Activated T-cell treated with anti-CD3 and anti-CD28 coated beads, Interleukin-2, amount 50 U/mL, for 4 hours (primary cell): Measurements from ENCODE around the gene INCENP. TPM values are rescaled to one million over a fixed set of nuclear protein-coding genes. Genes with fewer than 3 reads are reported as not detected.

Source experiments
- ATAC-seq, 2 donors: fragments of 200-7000 bp; cut with Tn5 transposase; one replicate each; pipeline ENCODE4 v1.10.0; 2021
- DNase-seq: peaks from one replicate; pipeline ENCODE4 v3.0.0-alpha.2; 2020
- H3K27me3 Mint-ChIP-seq: one replicate; pipeline ENCODE4 v1.8.0; 2021; ENCODE audit warnings: low read depth, mixed read lengths
- H3K36me3 Mint-ChIP-seq: one replicate; pipeline ENCODE4 v1.8.0; 2022; ENCODE audit warnings: mixed read lengths; ENCODE audit not compliant: insufficient read depth
- H3K4me1 Mint-ChIP-seq: one replicate; pipeline ENCODE4 v1.8.0; 2021; ENCODE audit warnings: low read depth, mixed read lengths
- H3K4me3 Mint-ChIP-seq: one replicate; pipeline ENCODE4 v1.8.0; 2021; ENCODE audit warnings: mild to moderate bottlenecking, moderate library complexity, mixed read lengths
- H3K9me3 Mint-ChIP-seq: one replicate; pipeline ENCODE4 v1.8.0; 2021; ENCODE audit warnings: mixed read lengths
- total RNA-seq, 3 donors: library from RNA; stranded (reverse); gene quantifications; one replicate each; pipeline ENCODE4 v1.2.1, GENCODE V29; 2021

Gene INCENP
- total RNA-seq, 3 donors from 2014 or later, result 29.9 to 36.3 (median 32.8) TPM

GRCh38 chr11:62108971-62109404 is 14.8 kb upstream of the INCENP start:
- Mint-ChIP-seq H3K4me3 (no peak overlapping the region), H3K27me3 (peaks cover 8% of the 10 kb centered on the region), H3K9me3 (no peaks in the 10 kb centered on the region), H3K4me1 (peaks cover 14% of the 10 kb centered on the region), H3K36me3 (no peaks in the 10 kb centered on the region)
- ATAC-seq (no peak), DNase-seq (no peak)

GRCh38 chr11:62115085-62115694 is 8.6 kb upstream of the INCENP start:
- peaks cover 6% of the 10 kb centered on the region for H3K9me3 Mint-ChIP-seq
- H3K4me3 Mint-ChIP-seq, result no peak overlapping the region
- peaks cover 3% of the 10 kb centered on the region for H3K27me3 Mint-ChIP-seq
- DNase-seq, result no peak
- H3K4me1 Mint-ChIP-seq, result no peaks in the 10 kb centered on the region
- no peaks in the 10 kb centered on the region for H3K36me3 Mint-ChIP-seq
- no peak for ATAC-seq

- H3K36me3 Mint-ChIP-seq, result no peaks in the 10 kb centered on the region
- no peak for ATAC-seq
- DNase-seq, result no peak
- H3K27me3 Mint-ChIP-seq, result peaks cover under 1% of the 10 kb centered on the region
- no peaks in the 10 kb centered on the region for H3K4me1 Mint-ChIP-seq
- no peak overlapping the region for H3K4me3 Mint-ChIP-seq
- H3K9me3 Mint-ChIP-seq, result peaks cover 6% of the 10 kb centered on the region
Observed at GRCh38 chr11:62116451-62116850, 7.4 kb upstream of the INCENP start.

GRCh38 chr11:62119569-62119968 is 4.2 kb upstream of the INCENP start:
- no peak for DNase-seq
- no peaks in the 10 kb centered on the region for H3K36me3 Mint-ChIP-seq
- no peak for ATAC-seq
- H3K9me3 Mint-ChIP-seq, result peaks cover 6% of the 10 kb centered on the region
- no peak overlapping the region for H3K4me3 Mint-ChIP-seq
- peaks cover 6% of the 10 kb centered on the region for H3K4me1 Mint-ChIP-seq
- H3K27me3 Mint-ChIP-seq, result peaks cover 4% of the 10 kb centered on the region

GRCh38 chr11:62120001-62120400 is 3.8 kb upstream of the INCENP start:
- no peaks in the 10 kb centered on the region for H3K36me3 Mint-ChIP-seq
- no peak overlapping the region for H3K4me3 Mint-ChIP-seq
- H3K27me3 Mint-ChIP-seq, result peaks cover 4% of the 10 kb centered on the region
- DNase-seq (no peak), ATAC-seq (no peak)
- H3K9me3 Mint-ChIP-seq, result peaks cover 6% of the 10 kb centered on the region
- peaks cover 10% of the 10 kb centered on the region for H3K4me1 Mint-ChIP-seq

GRCh38 chr11:62120431-62120830 is 3.4 kb upstream of the INCENP start:
- Mint-ChIP-seq H3K27me3 (peaks cover 4% of the 10 kb centered on the region), H3K4me3 (no peak overlapping the region), H3K36me3 (no peaks in the 10 kb centered on the region), H3K9me3 (peaks cover 6% of the 10 kb centered on the region), H3K4me1 (peaks cover 15% of the 10 kb centered on the region)
- ATAC-seq (no peak), DNase-seq (no peak)

- ATAC-seq (no peak), DNase-seq (no peak)
- Mint-ChIP-seq H3K4me1 (peaks cover 21% of the 10 kb centered on the region), H3K9me3 (no peaks in the 10 kb centered on the region), H3K27me3 (peaks cover 4% of the 10 kb centered on the region), H3K4me3 (no peak overlapping the region), H3K36me3 (no peaks in the 10 kb centered on the region)
Observed at GRCh38 chr11:62122076-62122475, 1.7 kb upstream of the INCENP start.

GRCh38 chr11:62124186-62125113 is 639 bp downstream of the INCENP start:
- DNase-seq (no peak), ATAC-seq (peak; percentile 6 to 23)
- H3K9me3 Mint-ChIP-seq, result no peaks in the 10 kb centered on the region
- H3K27me3 Mint-ChIP-seq, result peaks cover 4% of the 10 kb centered on the region
- H3K4me3 Mint-ChIP-seq, result peak overlapping the region; percentile 93
- H3K36me3 Mint-ChIP-seq, result peaks cover 6% of the 10 kb centered on the region
- peaks cover 21% of the 10 kb centered on the region for H3K4me1 Mint-ChIP-seq

GRCh38 chr11:62125316-62125715 is 1.5 kb downstream of the INCENP start:
- Mint-ChIP-seq H3K4me1 (peaks cover 21% of the 10 kb centered on the region), H3K9me3 (no peaks in the 10 kb centered on the region), H3K27me3 (peaks cover 4% of the 10 kb centered on the region), H3K36me3 (peaks cover 8% of the 10 kb centered on the region), H3K4me3 (peak overlapping the region; percentile 93)
- ATAC-seq (no peak), DNase-seq (no peak)

- H3K36me3 Mint-ChIP-seq, result peaks cover 12% of the 10 kb centered on the region
- H3K9me3 Mint-ChIP-seq, result no peaks in the 10 kb centered on the region
- peaks cover 4% of the 10 kb centered on the region for H3K27me3 Mint-ChIP-seq
Observed at GRCh38 chr11:62125881-62126280, 2.1 kb downstream of the INCENP start.

GRCh38 chr11:62127426-62127825 is 3.6 kb downstream of the INCENP start:
- H3K27me3 Mint-ChIP-seq, result no peaks in the 10 kb centered on the region
- H3K36me3 Mint-ChIP-seq, result peaks cover 18% of the 10 kb centered on the region
- ATAC-seq, result no peak
- H3K4me3 Mint-ChIP-seq, result no peak overlapping the region
- H3K9me3 Mint-ChIP-seq, result no peaks in the 10 kb centered on the region
- DNase-seq, result no peak
- H3K4me1 Mint-ChIP-seq, result peaks cover 25% of the 10 kb centered on the region

More at GRCh38 chr11:62125881-62126280, 2.1 kb downstream of the INCENP start:
- H3K4me3 Mint-ChIP-seq, result peak overlapping the region; percentile 93
- H3K4me1 Mint-ChIP-seq, result peaks cover 21% of the 10 kb centered on the region
- ATAC-seq (no peak), DNase-seq (no peak)

GRCh38 chr11:62127941-62128770 is 4.3 kb downstream of the INCENP start:
- H3K27me3 Mint-ChIP-seq, result no peaks in the 10 kb centered on the region
- DNase-seq (no peak), ATAC-seq (no peak)
- H3K36me3 Mint-ChIP-seq, result peaks cover 23% of the 10 kb centered on the region
- no peaks in the 10 kb centered on the region for H3K9me3 Mint-ChIP-seq
- peaks cover 29% of the 10 kb centered on the region for H3K4me1 Mint-ChIP-seq
- H3K4me3 Mint-ChIP-seq, result no peak overlapping the region

- no peaks in the 10 kb centered on the region for H3K9me3 Mint-ChIP-seq
- H3K36me3 Mint-ChIP-seq, result peaks cover 23% of the 10 kb centered on the region
- no peak for ATAC-seq
- no peaks in the 10 kb centered on the region for H3K27me3 Mint-ChIP-seq
- DNase-seq, result no peak
- no peak overlapping the region for H3K4me3 Mint-ChIP-seq
- H3K4me1 Mint-ChIP-seq, result peaks cover 25% of the 10 kb centered on the region
Observed at GRCh38 chr11:62128835-62129234, 5.0 kb downstream of the INCENP start.

- Mint-ChIP-seq H3K36me3 (peaks cover 23% of the 10 kb centered on the region), H3K4me1 (peaks cover 24% of the 10 kb centered on the region), H3K4me3 (no peak overlapping the region), H3K27me3 (no peaks in the 10 kb centered on the region), H3K9me3 (no peaks in the 10 kb centered on the region)
- DNase-seq (no peak), ATAC-seq (no peak)
Observed at GRCh38 chr11:62129590-62130282, 5.9 kb downstream of the INCENP start.
